Endodermal cell (in vitro differentiated cells): ENCODE measurements around the gene TRIM37. TPM values are rescaled to one million over a fixed set of nuclear protein-coding genes. Genes with fewer than 3 reads are reported as not detected.

ENCODE experiments used
- DNase-seq: peaks from one replicate; pipeline ENCODE4 v3.0.0-alpha.2; 2017
- H3K27ac ChIP-seq: 2 replicates; pipeline ENCODE4 v1.5.1; 2013; ENCODE audit warnings: mild to moderate bottlenecking, low read depth, low read length, moderate library complexity
- H3K27me3 ChIP-seq: 2 replicates; pipeline ENCODE4 v1.6.1; 2013; ENCODE audit warnings: mild to moderate bottlenecking, low read length, moderate library complexity; ENCODE audit not compliant: insufficient read depth, control insufficient read depth, poor library complexity, severe bottlenecking
- H3K36me3 ChIP-seq: 2 replicates; pipeline ENCODE4 v1.7.0; 2013; ENCODE audit warnings: mild to moderate bottlenecking, low read length, moderate library complexity; ENCODE audit not compliant: control insufficient read depth, insufficient read depth
- H3K4me1 ChIP-seq: one replicate; pipeline ENCODE4 v1.7.0; 2013; ENCODE audit warnings: low read length; ENCODE audit not compliant: control insufficient read depth, insufficient read depth
- H3K4me3 ChIP-seq: 2 replicates; pipeline ENCODE4 v1.5.1; 2013; ENCODE audit warnings: mild to moderate bottlenecking, low read length, moderate library complexity
- H3K9ac ChIP-seq: 2 replicates; pipeline ENCODE4 v1.6.1; 2013; ENCODE audit warnings: mild to moderate bottlenecking, low read length, moderate library complexity; ENCODE audit not compliant: poor library complexity, severe bottlenecking; ENCODE audit errors: extremely low read depth
- H3K9me3 ChIP-seq: 2 replicates; pipeline ENCODE4 v1.6.1; 2013; ENCODE audit warnings: mild to moderate bottlenecking, low read length, moderate library complexity; ENCODE audit not compliant: control insufficient read depth
- H3K27ac Mint-ChIP-seq: 2 replicates; pipeline ENCODE4 v1.8.0; 2020; ENCODE audit warnings: mixed read lengths
- H3K27me3 Mint-ChIP-seq: 2 replicates; pipeline ENCODE4 v1.8.0; 2021; ENCODE audit warnings: mild to moderate bottlenecking, mixed read lengths; ENCODE audit not compliant: insufficient read depth
- H3K36me3 Mint-ChIP-seq: 2 replicates; pipeline ENCODE4 v1.8.0; 2020; ENCODE audit warnings: low read depth, mixed read lengths
- H3K4me1 Mint-ChIP-seq: 2 replicates; pipeline ENCODE4 v1.8.0; 2020; ENCODE audit warnings: mixed read lengths
- H3K4me3 Mint-ChIP-seq: 2 replicates; pipeline ENCODE4 v1.8.0; 2020; ENCODE audit warnings: mild to moderate bottlenecking, moderate library complexity, mixed read lengths
- H3K9me3 Mint-ChIP-seq: 2 replicates; pipeline ENCODE4 v1.8.0; 2020; ENCODE audit warnings: mild to moderate bottlenecking, mixed read lengths
- WGBS, 2 experiments: methylation state at CpG; one replicate each; pipeline versions ENCODE4 v1.1.5 to v1.1.7; 2013; ENCODE audit warnings: missing lambda C conversion rate in 2 of 2, mixed read lengths in 1 of 2; ENCODE audit not compliant: insufficient coverage in 1 of 2, insufficient read length in 1 of 2; 5-methylcytosine and 5-hydroxymethylcytosine counted together
- total RNA-seq, 2 donors: library from RNA; stranded (reverse); fragmentation: NEBNext Ultra II Directional in 1 of 2; extraction: Animal tissue kit (Norgen Biotek cat#: 25700) in 1 of 2; gene quantifications; 2 replicates in 1 of 2; 3 replicates in 1 of 2; pipeline ENCODE4 v1.2.1, GENCODE V29; 2021
- TF ChIP-seq, protein P1 (sequence below): fragments of 200-600 bp; sonication (generic); conservative IDR thresholded peaks from 2 replicates; pipeline ENCODE4 v1.5.0; 2021; ENCODE audit warnings: antibody characterized with exemption, mild to moderate bottlenecking

Gene TRIM37
- total RNA-seq, 2 donors from 2014 or later: 43.6 to 64.6 TPM

DNA sequence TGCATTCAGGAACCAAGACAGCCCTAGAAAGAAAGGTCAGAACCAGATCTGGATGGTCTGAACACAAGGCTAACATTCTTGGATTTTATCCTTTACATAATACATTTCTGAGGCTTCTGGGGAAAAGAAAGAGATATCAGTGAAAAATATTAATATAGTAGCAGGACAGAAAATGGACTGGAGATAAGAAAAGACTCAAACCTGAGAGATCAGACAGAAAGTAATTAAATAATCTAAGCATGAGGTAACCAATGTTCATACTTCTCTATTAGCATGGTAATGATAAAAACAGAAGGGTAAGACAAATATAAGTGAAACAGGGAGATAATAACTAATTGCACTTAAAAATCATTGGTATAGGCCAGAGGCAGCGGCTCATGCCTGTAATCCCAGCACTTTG, 5.5 kb downstream of the TRIM37 start:
- no peak overlapping the region for H3K4me3 Mint-ChIP-seq
- H3K4me1 Mint-ChIP-seq: peaks cover 8% of the 10 kb centered on the region
- Histone ChIP-seq H3K9ac (no peak overlapping the region), H3K27ac (no peak overlapping the region), H3K9me3 (no peaks in the 10 kb centered on the region), H3K4me1 (no peaks in the 10 kb centered on the region), H3K27me3 (no peaks in the 10 kb centered on the region), H3K4me3 (no peak overlapping the region), H3K36me3 (peaks cover 46% of the 10 kb centered on the region)
- DNase-seq: no peak
- whole genome bisulfite sequencing, 2 experiments: 89% methylated on average over 1 of the region's 1 CpG; no CpG with 5 or more reads in 1 of the 2 experiments
- TF ChIP-seq, protein P1, sequence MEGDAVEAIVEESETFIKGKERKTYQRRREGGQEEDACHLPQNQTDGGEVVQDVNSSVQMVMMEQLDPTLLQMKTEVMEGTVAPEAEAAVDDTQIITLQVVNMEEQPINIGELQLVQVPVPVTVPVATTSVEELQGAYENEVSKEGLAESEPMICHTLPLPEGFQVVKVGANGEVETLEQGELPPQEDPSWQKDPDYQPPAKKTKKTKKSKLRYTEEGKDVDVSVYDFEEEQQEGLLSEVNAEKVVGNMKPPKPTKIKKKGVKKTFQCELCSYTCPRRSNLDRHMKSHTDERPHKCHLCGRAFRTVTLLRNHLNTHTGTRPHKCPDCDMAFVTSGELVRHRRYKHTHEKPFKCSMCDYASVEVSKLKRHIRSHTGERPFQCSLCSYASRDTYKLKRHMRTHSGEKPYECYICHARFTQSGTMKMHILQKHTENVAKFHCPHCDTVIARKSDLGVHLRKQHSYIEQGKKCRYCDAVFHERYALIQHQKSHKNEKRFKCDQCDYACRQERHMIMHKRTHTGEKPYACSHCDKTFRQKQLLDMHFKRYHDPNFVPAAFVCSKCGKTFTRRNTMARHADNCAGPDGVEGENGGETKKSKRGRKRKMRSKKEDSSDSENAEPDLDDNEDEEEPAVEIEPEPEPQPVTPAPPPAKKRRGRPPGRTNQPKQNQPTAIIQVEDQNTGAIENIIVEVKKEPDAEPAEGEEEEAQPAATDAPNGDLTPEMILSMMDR: no peak
- H3K27me3 Mint-ChIP-seq: no peaks in the 10 kb centered on the region
- peaks cover 41% of the 10 kb centered on the region for H3K36me3 Mint-ChIP-seq
- peaks cover 4% of the 10 kb centered on the region for H3K9me3 Mint-ChIP-seq
- H3K27ac Mint-ChIP-seq: no peak overlapping the region

DNA sequence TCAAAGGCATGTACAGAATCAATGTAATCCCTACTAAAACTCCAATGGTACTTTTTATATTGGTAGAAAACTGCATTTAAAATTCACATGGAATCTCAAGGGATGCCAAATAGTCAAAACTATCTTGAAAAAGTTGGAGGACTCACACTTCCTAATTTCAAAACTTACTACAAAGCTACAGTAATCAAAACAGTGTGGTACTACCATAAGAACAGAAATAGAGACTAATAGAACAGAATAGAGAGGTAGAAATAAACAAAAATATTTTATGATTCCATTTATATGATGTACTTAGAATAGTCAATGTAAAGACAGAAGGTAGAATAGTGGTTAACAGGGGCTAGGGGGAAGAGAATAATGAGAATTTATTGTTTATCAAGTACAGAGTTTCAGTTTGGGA, 8.8 kb downstream of the TRIM37 start:
- no peaks in the 10 kb centered on the region for H3K4me1 ChIP-seq
- peaks cover 34% of the 10 kb centered on the region for H3K36me3 Mint-ChIP-seq
- no peaks in the 10 kb centered on the region for H3K9me3 ChIP-seq
- H3K9me3 Mint-ChIP-seq: peaks cover 4% of the 10 kb centered on the region
- no peak overlapping the region for H3K4me3 ChIP-seq
- H3K9ac ChIP-seq: no peak overlapping the region
- no peak overlapping the region for H3K27ac ChIP-seq
- no peak overlapping the region for H3K4me3 Mint-ChIP-seq
- peaks cover 46% of the 10 kb centered on the region for H3K36me3 ChIP-seq
- no peak overlapping the region for H3K27ac Mint-ChIP-seq
- H3K27me3 ChIP-seq: no peaks in the 10 kb centered on the region
- TF ChIP-seq, protein P1: no peak
- no peaks in the 10 kb centered on the region for H3K27me3 Mint-ChIP-seq
- DNase-seq: no peak
- no peaks in the 10 kb centered on the region for H3K4me1 Mint-ChIP-seq

DNA sequence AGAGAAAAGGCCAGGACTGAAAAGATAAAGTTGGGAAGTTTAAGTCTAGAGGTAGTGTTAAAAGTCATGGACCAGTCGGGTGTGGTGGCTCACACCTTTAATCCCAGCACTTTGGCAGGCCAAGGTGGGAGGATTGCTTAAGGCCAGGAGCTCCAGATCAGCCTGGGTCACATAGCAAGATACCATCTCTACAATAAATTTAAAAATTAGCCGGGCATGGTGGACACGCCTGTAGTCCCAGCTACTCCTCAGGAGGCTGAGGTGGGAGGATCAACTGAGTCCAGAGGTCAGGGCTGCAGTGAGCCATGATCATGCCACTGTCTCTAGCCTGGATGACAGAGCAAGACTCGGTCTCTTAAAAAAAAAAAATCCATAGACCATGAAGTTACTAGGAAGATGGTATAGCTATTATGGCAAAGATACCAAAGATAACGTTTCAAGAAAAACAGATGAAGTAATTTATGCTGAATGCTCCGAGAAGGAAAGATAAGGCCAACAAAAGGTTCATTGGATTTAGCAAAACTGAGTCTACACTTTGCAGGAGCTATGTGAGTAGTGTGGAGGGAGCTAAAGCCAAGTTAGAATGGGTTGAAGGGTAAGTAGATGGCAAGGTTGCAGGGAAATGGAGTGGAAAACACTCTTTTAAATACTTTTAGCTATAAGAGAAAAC, 11.7 kb downstream of the TRIM37 start:
- no peak overlapping the region for H3K4me3 ChIP-seq
- WGBS, 2 experiments: 92% methylated on average over 3 to 6 of the region's 6 CpGs
- TF ChIP-seq, protein P1: no peak
- H3K4me1 Mint-ChIP-seq: no peaks in the 10 kb centered on the region
- H3K4me1 ChIP-seq: no peaks in the 10 kb centered on the region
- H3K4me3 Mint-ChIP-seq: no peak overlapping the region
- no peak overlapping the region for H3K27ac ChIP-seq
- H3K9ac ChIP-seq: no peak overlapping the region
- H3K36me3 Mint-ChIP-seq: peaks cover 23% of the 10 kb centered on the region
- H3K36me3 ChIP-seq: peaks cover 28% of the 10 kb centered on the region
- no peaks in the 10 kb centered on the region for H3K27me3 Mint-ChIP-seq
- DNase-seq: no peak
- peaks cover 4% of the 10 kb centered on the region for H3K9me3 Mint-ChIP-seq
- no peak overlapping the region for H3K27ac Mint-ChIP-seq
- no peaks in the 10 kb centered on the region for H3K9me3 ChIP-seq
- no peaks in the 10 kb centered on the region for H3K27me3 ChIP-seq
